Measurements from ENCODE around the gene SLC37A2. TPM values are rescaled to one million over a fixed set of nuclear protein-coding genes. Genes with fewer than 3 reads are reported as not detected.

The SLC37A2 gene
- total RNA-seq, 4 donors from 2014 or later = 3.4 to 8.6 (median 6.6) TPM

DNA sequence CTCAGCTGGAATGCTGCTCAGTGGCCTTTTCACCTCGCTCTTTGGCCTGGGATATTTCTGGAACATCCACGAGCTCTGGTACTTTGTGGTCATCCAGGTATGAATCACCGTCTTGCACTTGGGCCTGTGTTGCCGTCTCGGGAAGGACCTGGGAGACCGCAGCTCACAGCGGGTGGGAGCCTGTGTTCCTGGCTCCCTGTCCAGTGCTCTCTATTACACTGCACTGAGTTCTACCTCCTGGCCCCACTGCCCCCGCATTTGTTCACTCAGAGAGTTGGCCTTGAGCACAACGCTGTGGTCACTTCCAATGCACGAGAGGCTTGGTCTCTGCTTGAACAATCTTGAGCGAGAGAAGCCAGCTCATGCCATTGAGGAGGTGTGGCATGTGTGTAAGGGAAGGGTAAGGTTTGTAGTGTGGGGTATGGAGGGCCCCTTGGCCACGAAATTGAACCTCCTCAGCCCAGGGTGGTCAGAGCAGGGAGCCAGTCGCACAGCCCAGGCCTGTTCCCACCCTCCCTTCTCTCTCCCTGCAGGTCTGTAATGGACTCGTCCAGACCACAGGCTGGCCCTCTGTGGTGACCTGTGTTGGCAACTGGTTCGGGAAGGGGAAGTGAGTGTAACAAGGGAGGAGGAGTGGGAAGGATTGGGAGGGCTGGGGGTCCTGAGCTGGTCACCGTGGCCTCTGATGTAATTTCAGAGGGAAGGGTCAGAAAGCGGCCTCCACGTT lies 16.2 kb downstream of the SLC37A2 start:
- Histone ChIP-seq H3K27ac (no peak overlapping the region), H3K9me3 (no peaks in the 10 kb centered on the region), H3K4me3 (no peak overlapping the region), H3K4me1 (no peaks in the 10 kb centered on the region), H3K27me3 (peaks cover 80% of the 10 kb centered on the region), H3K36me3 (no peaks in the 10 kb centered on the region)
- no peak for ATAC-seq
- WGBS, 2 donors (ENCODE audit: low coverage in 1 of 2) = 76 to 77% methylated on average over 5 to 11 of the region's 18 CpGs
- no peak for TF ChIP-seq EP300 (IDR thresholded peaks at IDR 0.05)
- TF ChIP-seq POLR2AphosphoS5 (IDR thresholded peaks at IDR 0.05) = no peak
- TF ChIP-seq CTCF (IDR thresholded peaks at IDR 0.05) = no peak
- TF ChIP-seq POLR2A (IDR thresholded peaks at IDR 0.05) = no peak

- ATAC-seq = no peak
- H3K9me3 ChIP-seq = no peaks in the 10 kb centered on the region
- no peak overlapping the region for H3K4me3 ChIP-seq
- no peaks in the 10 kb centered on the region for H3K4me1 ChIP-seq
- WGBS, 2 donors (ENCODE audit: low coverage in 1 of 2) = 80 to 83% methylated on average over 3 to 12 of the region's 12 CpGs
- no peak overlapping the region for H3K27ac ChIP-seq
- H3K36me3 ChIP-seq = no peaks in the 10 kb centered on the region
- TF ChIP-seq EP300 (IDR thresholded peaks at IDR 0.05) (no peak), CTCF (IDR thresholded peaks at IDR 0.05) (no peak), POLR2A (IDR thresholded peaks at IDR 0.05) (no peak), POLR2AphosphoS5 (IDR thresholded peaks at IDR 0.05) (no peak)
- peaks cover 80% of the 10 kb centered on the region for H3K27me3 ChIP-seq
Measured at GRCh38 chr11:125079878-125080530, 16.9 kb downstream of the SLC37A2 start.

- ATAC-seq = no peak
- TF ChIP-seq POLR2A (IDR thresholded peaks at IDR 0.05) (no peak), CTCF (IDR thresholded peaks at IDR 0.05) (no peak), EP300 (IDR thresholded peaks at IDR 0.05) (no peak), POLR2AphosphoS5 (IDR thresholded peaks at IDR 0.05) (no peak)
- Histone ChIP-seq H3K4me3 (no peak overlapping the region), H3K27me3 (peaks cover 78% of the 10 kb centered on the region), H3K9me3 (no peaks in the 10 kb centered on the region), H3K27ac (no peak overlapping the region), H3K36me3 (no peaks in the 10 kb centered on the region), H3K4me1 (no peaks in the 10 kb centered on the region)
- WGBS, 2 donors (ENCODE audit: low coverage in 1 of 2) = 72 to 88% methylated on average over 6 to 9 of the region's 12 CpGs
Measured at GRCh38 chr11:125080531-125080911, 17.4 kb downstream of the SLC37A2 start.

DNA sequence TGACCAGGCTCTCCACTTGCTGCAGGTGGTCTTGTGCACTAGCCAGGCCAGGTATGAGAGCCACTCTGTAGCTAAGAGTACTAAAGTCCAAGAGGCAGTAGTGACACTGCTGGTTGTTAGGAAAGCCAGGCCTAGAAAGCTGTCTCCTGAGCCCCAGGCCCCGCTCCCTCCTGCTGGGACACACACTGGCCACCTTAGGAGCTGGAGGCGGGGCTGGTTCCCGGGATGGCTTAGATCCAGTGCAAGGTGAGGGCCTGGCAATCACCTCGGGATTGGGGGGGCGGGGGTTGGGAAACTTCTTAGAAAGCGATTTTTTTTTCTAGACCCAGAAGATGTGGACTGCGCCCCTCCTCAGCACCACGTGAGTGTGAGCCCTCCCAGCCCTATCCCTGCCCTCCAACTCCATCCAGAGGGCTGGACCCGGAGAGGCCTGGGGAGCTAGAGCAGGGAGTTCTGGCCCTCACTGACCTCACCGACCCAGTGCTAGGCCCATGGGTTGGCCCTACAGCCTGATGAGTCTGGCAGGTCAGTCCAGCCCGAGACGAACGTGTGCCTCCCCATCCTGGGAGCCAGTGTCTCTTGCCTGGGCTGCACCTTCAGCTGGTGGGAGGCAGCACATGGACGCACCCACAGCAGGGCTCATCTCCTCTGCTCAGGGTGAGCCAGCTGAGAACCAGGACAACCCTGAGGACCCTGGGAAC lies 18.1 kb downstream of the SLC37A2 start:
- Histone ChIP-seq H3K27me3 (peaks cover 71% of the 10 kb centered on the region), H3K4me3 (no peak overlapping the region), H3K9me3 (no peaks in the 10 kb centered on the region), H3K36me3 (no peaks in the 10 kb centered on the region), H3K27ac (no peak overlapping the region), H3K4me1 (no peaks in the 10 kb centered on the region)
- no peak for ATAC-seq
- no CpG with 5 or more reads among the region's 14 CpGs for WGBS, 2 donors (ENCODE audit: low coverage in 1 of 2)
- no peak for TF ChIP-seq POLR2A (IDR thresholded peaks at IDR 0.05)
- no peak for TF ChIP-seq EP300 (IDR thresholded peaks at IDR 0.05)
- no peak for TF ChIP-seq CTCF (IDR thresholded peaks at IDR 0.05)
- no peak for TF ChIP-seq POLR2AphosphoS5 (IDR thresholded peaks at IDR 0.05)

Measured in gastroesophageal sphincter (tissue), 4 donors.